ENCODE data around the gene ANAPC10. TPM values are rescaled to one million over a fixed set of nuclear protein-coding genes. Genes with fewer than 3 reads are reported as not detected.

Gene ANAPC10
- total RNA-seq, 1 experiment from 2014 or later, result 27.2 TPM

DNA sequence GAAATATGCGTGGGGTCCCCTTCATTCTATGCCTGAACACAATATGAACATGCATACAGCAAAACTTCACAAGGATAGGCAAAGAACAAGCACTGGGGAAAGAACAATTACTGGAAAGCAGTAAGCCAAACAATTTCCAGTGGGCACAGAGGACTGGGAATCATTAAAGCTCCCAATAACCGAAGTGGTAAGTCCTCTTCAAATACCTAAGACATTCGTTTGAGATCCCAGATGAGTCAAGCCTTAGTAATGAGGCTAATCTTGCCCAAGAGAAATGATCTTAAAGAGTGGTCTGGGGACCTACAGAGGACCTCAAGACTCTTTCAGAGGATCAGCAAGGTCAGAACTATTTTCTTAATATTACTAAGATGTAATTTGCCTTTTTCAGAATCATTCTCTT is 28.6 kb downstream of the ANAPC10 start:
- no peaks in the 10 kb centered on the region for H4K20me1 ChIP-seq (ENCODE audit: insufficient read depth)
- no peak overlapping the region for H3K4me3 ChIP-seq (replicated peaks in 1 of 2; ENCODE audit: low read depth in 1 of 2, low read length in 2 of 2)
- ChIA-PET RAD21 (ENCODE audit: low non-redundant PET in 1 of 2, low total read pairs in 2 of 2, uncharacterized antibody in 2 of 2, unreplicated experiment in 2 of 2) (no interaction called here), CTCF (no interaction called here), POLR2A (interaction anchor here (1.1 kb wide), 1 partner anchor 28 kb away, joined by 3 read pairs; the partner anchor contains the start of genes ABCE1 and ANAPC10)
- H3K27ac ChIP-seq (ENCODE audit: low read depth, low read length), result no peak overlapping the region
- H2AFZ ChIP-seq (ENCODE audit: low read depth, low read length, poor library complexity, severe bottlenecking), result no peak overlapping the region
- DNase-seq (ENCODE audit: low read depth, low spot score) (peak; percentile 32), ATAC-seq (peak; percentile 57)
- no peak overlapping the region for H3K9ac ChIP-seq (ENCODE audit: low read length)
- H3K4me1 ChIP-seq (ENCODE audit: control insufficient read depth in 1 of 2, insufficient read depth in 2 of 2, low read length in 2 of 2), result peaks cover 10 to 35% of the 10 kb centered on the region in 2 experiments; a peak in 3 of 4 replicates
- no peaks in the 10 kb centered on the region for H3K9me3 ChIP-seq (ENCODE audit: control insufficient read depth in 1 of 2, insufficient read depth in 1 of 2, low read depth in 1 of 2, low read length in 2 of 2)
- H3K36me3 ChIP-seq (ENCODE audit: control insufficient read depth in 1 of 2, insufficient read depth in 2 of 2, low read length in 2 of 2), result peaks cover 0 to 5% of the 10 kb centered on the region in 2 experiments; a peak in 1 of 4 replicates
- BruUV-seq (replicated peaks), result no TSS peak
- intact Hi-C loops (cut with micrococcal nuclease), result loop anchor here (10.0 kb wide), 2 partner anchors 455 to 505 kb away; no protein-coding TSS in a partner anchor
- H3K79me2 ChIP-seq (ENCODE audit: insufficient read depth, low read length), result peaks cover 44% of the 10 kb centered on the region
- TF ChIP-seq FOSL1 (IDR thresholded peaks at IDR 0.05; ENCODE audit: low read depth) (peak; percentile 60), JUND (IDR thresholded peaks at IDR 0.05) (peak; percentile 53), EZH2phosphoT487 (IDR thresholded peaks at IDR 0.05; ENCODE audit: borderline replicate concordance) (no peak)
- H3K9me2 ChIP-seq (ENCODE audit: insufficient read depth), result no peaks in the 10 kb centered on the region
- peak overlapping the region; percentile 53 for H3K4me2 ChIP-seq (ENCODE audit: low read length)
- H3K27me3 ChIP-seq (ENCODE audit: insufficient read depth, low read length), result no peaks in the 10 kb centered on the region

DNA sequence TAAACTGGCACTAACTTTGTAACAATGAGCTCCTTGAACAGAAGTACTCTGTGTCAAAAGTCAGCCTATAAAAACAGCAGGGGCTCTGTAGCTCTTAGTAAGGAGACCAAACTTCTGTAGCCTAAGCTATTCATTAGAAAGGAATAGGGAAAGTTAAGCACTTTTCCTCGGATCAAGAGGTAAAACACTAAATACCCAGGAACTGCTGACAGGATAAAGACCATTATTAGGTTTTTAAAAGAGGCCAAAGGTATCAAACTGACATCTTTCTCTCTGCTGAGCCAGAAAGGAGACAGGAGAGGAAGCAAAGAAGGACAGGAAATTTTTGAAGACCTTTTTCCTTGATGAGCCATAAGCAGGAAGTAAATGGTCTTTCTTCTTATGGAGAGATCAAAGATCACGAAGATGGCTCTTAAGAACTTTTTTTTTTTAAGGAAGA is 31.9 kb downstream of the ANAPC10 start:
- Histone ChIP-seq H3K36me3 (ENCODE audit: control insufficient read depth in 1 of 2, insufficient read depth in 2 of 2, low read length in 2 of 2) (peaks cover 0 to 5% of the 10 kb centered on the region in 2 experiments; a peak in 1 of 4 replicates), H3K9ac (ENCODE audit: low read length) (peak overlapping the region; percentile 21), H3K4me1 (ENCODE audit: control insufficient read depth in 1 of 2, insufficient read depth in 2 of 2, low read length in 2 of 2) (peaks cover 10 to 35% of the 10 kb centered on the region in 2 experiments; a peak in 3 of 4 replicates), H3K9me3 (ENCODE audit: control insufficient read depth in 1 of 2, insufficient read depth in 1 of 2, low read depth in 1 of 2, low read length in 2 of 2) (no peaks in the 10 kb centered on the region), H3K79me2 (ENCODE audit: insufficient read depth, low read length) (peaks cover 41% of the 10 kb centered on the region), H3K4me2 (ENCODE audit: low read length) (peak overlapping the region; percentile 68), H3K27ac (ENCODE audit: low read depth, low read length) (peak overlapping the region; percentile 56), H3K9me2 (ENCODE audit: insufficient read depth) (no peaks in the 10 kb centered on the region), H4K20me1 (ENCODE audit: insufficient read depth) (peaks cover 3% of the 10 kb centered on the region; the same call in 1 of the 2 replicates), H2AFZ (ENCODE audit: low read depth, low read length, poor library complexity, severe bottlenecking) (no peak overlapping the region), H3K4me3 (replicated peaks in 1 of 2; ENCODE audit: low read depth in 1 of 2, low read length in 2 of 2) (peak overlapping the region in 1 of 2 experiments; percentile 30; a peak in 2 of 4 replicates), H3K27me3 (ENCODE audit: insufficient read depth, low read length) (no peaks in the 10 kb centered on the region)
- RAD21 ChIA-PET (ENCODE audit: low non-redundant PET in 1 of 2, low total read pairs in 2 of 2, uncharacterized antibody in 2 of 2, unreplicated experiment in 2 of 2), result no interaction called here
- POLR2A ChIA-PET, result no interaction called here
- DNase-seq (ENCODE audit: low read depth, low spot score) (peak; percentile 60), ATAC-seq (peak; percentile 81)
- CTCF ChIA-PET, result no interaction called here
- no TSS peak for BruUV-seq (replicated peaks)
- intact Hi-C loops (cut with micrococcal nuclease), result loop anchor here (10.0 kb wide), 2 partner anchors 451 to 501 kb away; no protein-coding TSS in a partner anchor
- no peak for TF ChIP-seq EZH2phosphoT487 (IDR thresholded peaks at IDR 0.05; ENCODE audit: borderline replicate concordance)
- no peak for TF ChIP-seq RAD21 (IDR thresholded peaks at IDR 0.05; ENCODE audit: low read depth)
- no peak for TF ChIP-seq ATF3 (IDR thresholded peaks at IDR 0.05)
- TF ChIP-seq CBX3 (IDR thresholded peaks at IDR 0.05; ENCODE audit: low read depth), result no peak
- no peak for TF ChIP-seq ZNF274 (IDR thresholded peaks at IDR 0.05; ENCODE audit: low read depth, low read length)
- no peak for TF ChIP-seq EZH2 (IDR thresholded peaks at IDR 0.05)
- TF ChIP-seq POLR2A (IDR thresholded peaks at IDR 0.05; ENCODE audit: borderline replicate concordance, extremely low read depth, insufficient read depth, insufficient read length), result no peak
- peak; percentile 47; the same call in 1 of the 2 replicates for TF ChIP-seq CEBPB (IDR thresholded peaks at IDR 0.05; ENCODE audit: low read depth)
- TF ChIP-seq, protein P1, sequence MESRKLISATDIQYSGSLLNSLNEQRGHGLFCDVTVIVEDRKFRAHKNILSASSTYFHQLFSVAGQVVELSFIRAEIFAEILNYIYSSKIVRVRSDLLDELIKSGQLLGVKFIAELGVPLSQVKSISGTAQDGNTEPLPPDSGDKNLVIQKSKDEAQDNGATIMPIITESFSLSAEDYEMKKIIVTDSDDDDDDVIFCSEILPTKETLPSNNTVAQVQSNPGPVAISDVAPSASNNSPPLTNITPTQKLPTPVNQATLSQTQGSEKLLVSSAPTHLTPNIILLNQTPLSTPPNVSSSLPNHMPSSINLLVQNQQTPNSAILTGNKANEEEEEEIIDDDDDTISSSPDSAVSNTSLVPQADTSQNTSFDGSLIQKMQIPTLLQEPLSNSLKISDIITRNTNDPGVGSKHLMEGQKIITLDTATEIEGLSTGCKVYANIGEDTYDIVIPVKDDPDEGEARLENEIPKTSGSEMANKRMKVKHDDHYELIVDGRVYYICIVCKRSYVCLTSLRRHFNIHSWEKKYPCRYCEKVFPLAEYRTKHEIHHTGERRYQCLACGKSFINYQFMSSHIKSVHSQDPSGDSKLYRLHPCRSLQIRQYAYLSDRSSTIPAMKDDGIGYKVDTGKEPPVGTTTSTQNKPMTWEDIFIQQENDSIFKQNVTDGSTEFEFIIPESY (IDR thresholded peaks at IDR 0.05; ENCODE audit: extremely low read depth, insufficient replicate concordance, low read length), result no peak
- TF ChIP-seq ELF1 (IDR thresholded peaks at IDR 0.05; ENCODE audit: borderline replicate concordance, low read depth), result no peak; the same call in 1 of the 2 replicates
- TF ChIP-seq, protein P2, sequence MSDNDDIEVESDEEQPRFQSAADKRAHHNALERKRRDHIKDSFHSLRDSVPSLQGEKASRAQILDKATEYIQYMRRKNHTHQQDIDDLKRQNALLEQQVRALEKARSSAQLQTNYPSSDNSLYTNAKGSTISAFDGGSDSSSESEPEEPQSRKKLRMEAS (IDR thresholded peaks at IDR 0.05), result no peak
- TF ChIP-seq CTCF (IDR thresholded peaks at IDR 0.05 in 2 of 3, conservative IDR thresholded peaks at IDR 0.05 in 1 of 3; ENCODE audit: borderline replicate concordance in 1 of 3, insufficient read depth in 1 of 3, low read depth in 2 of 3, low read length in 2 of 3), result no peak
- 0 out of 2 replicates have a peak, but pooled peaks have one; percentile 25 for TF ChIP-seq JUND (IDR thresholded peaks at IDR 0.05)
- TF ChIP-seq SRF (IDR thresholded peaks at IDR 0.05; ENCODE audit: low read depth), result no peak
- TF ChIP-seq FOSL1 (IDR thresholded peaks at IDR 0.05; ENCODE audit: low read depth), result peak; percentile 35; the same call in 1 of the 2 replicates

Data from HCT116 (cell line).